H9 (cell line): Measurements from ENCODE around the gene CSHL1. TPM values are rescaled to one million over a fixed set of nuclear protein-coding genes. Genes with fewer than 3 reads are reported as not detected.

Experiments used
- DNase-seq: peaks from one replicate; pipeline ENCODE4 v3.0.0-alpha.2; 2017
- H2AFZ ChIP-seq: one replicate; pipeline ENCODE4 v1.6.1; 2013; ENCODE audit warnings: mild to moderate bottlenecking, low read length, control low read depth, moderate library complexity
- H2AK5ac ChIP-seq: 2 replicates; pipeline ENCODE4 v1.6.1; 2013; ENCODE audit warnings: low read length, control low read depth, mixed read lengths; ENCODE audit not compliant: insufficient read length
- H2BK120ac ChIP-seq: one replicate; pipeline ENCODE4 v1.6.1; 2013; ENCODE audit warnings: low read depth, mild to moderate bottlenecking, low read length, control low read depth, inconsistent platforms; ENCODE audit not compliant: poor library complexity, severe bottlenecking
- H2BK12ac ChIP-seq: 2 replicates; pipeline ENCODE4 v1.6.1; 2013; ENCODE audit warnings: low read length, control low read depth, mixed read lengths, low read depth; ENCODE audit not compliant: insufficient read length
- H2BK15ac ChIP-seq: 2 replicates; pipeline ENCODE4 v1.6.1; 2013; ENCODE audit warnings: low read depth, low read length, control low read depth
- H2BK20ac ChIP-seq: one replicate; pipeline ENCODE4 v1.6.1; 2013; ENCODE audit warnings: low read depth, mild to moderate bottlenecking, low read length, control low read depth, inconsistent platforms; ENCODE audit not compliant: poor library complexity, severe bottlenecking
- H2BK5ac ChIP-seq: 2 replicates; pipeline ENCODE4 v1.6.1; 2013; ENCODE audit warnings: low read length, control low read depth, mixed read lengths; ENCODE audit not compliant: insufficient read length
- H3K14ac ChIP-seq: 2 replicates; pipeline ENCODE4 v1.6.1; 2013; ENCODE audit warnings: low read length, control low read depth; ENCODE audit not compliant: insufficient read depth
- H3K18ac ChIP-seq: 2 replicates; pipeline ENCODE4 v1.6.1; 2013; ENCODE audit warnings: low read depth, mild to moderate bottlenecking, mixed read lengths, low read length, control low read depth; ENCODE audit not compliant: insufficient read length
- H3K23ac ChIP-seq: 2 replicates; pipeline ENCODE4 v1.6.1; 2013; ENCODE audit warnings: low read length, control low read depth, mixed read lengths, low read depth; ENCODE audit not compliant: insufficient read length
- H3K23me2 ChIP-seq: 2 replicates; pipeline ENCODE4 v1.6.1; 2013; ENCODE audit warnings: low read depth, mild to moderate bottlenecking, mixed read lengths, low read length, control low read depth; ENCODE audit not compliant: insufficient read length, poor library complexity, severe bottlenecking
- H3K27ac ChIP-seq: 2 replicates; pipeline ENCODE4 v1.5.1; 2013; ENCODE audit warnings: low read length, control low read depth, mixed read lengths, low read depth; ENCODE audit not compliant: insufficient read length
- H3K27me3 ChIP-seq: 2 replicates; pipeline ENCODE4 v1.6.1; 2013; ENCODE audit warnings: low read length, control low read depth, inconsistent platforms; ENCODE audit not compliant: insufficient read depth
- H3K4ac ChIP-seq: 2 replicates; pipeline ENCODE4 v1.6.1; 2013; ENCODE audit warnings: low read depth, mild to moderate bottlenecking, control low read depth, inconsistent platforms, low read length, moderate library complexity
- H3K4me1 ChIP-seq: 2 replicates; pipeline ENCODE4 v1.6.1; 2013; ENCODE audit warnings: low read length, control low read depth, inconsistent platforms; ENCODE audit not compliant: insufficient read depth
- H3K4me2 ChIP-seq: 2 replicates; pipeline ENCODE4 v1.6.1; 2013; ENCODE audit warnings: low read length, control low read depth, mixed read lengths; ENCODE audit not compliant: insufficient read length, insufficient read depth
- H3K56ac ChIP-seq: 2 replicates; pipeline ENCODE4 v1.6.1; 2013; ENCODE audit warnings: low read depth, mild to moderate bottlenecking, mixed read lengths, low read length, control low read depth; ENCODE audit not compliant: insufficient read length
- H3K79me1 ChIP-seq: 2 replicates; pipeline ENCODE4 v1.6.1; 2013; ENCODE audit warnings: low read depth, mild to moderate bottlenecking, moderate library complexity, low read length, control low read depth, inconsistent platforms; ENCODE audit not compliant: insufficient read depth, poor library complexity, severe bottlenecking
- H3K79me2 ChIP-seq: 2 replicates; pipeline ENCODE4 v1.6.1; 2013; ENCODE audit warnings: low read length, control low read depth, inconsistent platforms; ENCODE audit not compliant: insufficient read depth
- H3K9ac ChIP-seq: 2 replicates; pipeline ENCODE4 v1.6.1; 2013; ENCODE audit warnings: low read length, control low read depth, mixed read lengths; ENCODE audit not compliant: insufficient read length; ENCODE audit errors: extremely low read depth
- H3K9me3 ChIP-seq: one replicate; pipeline ENCODE4 v1.6.1; 2013; ENCODE audit warnings: low read depth, low read length, inconsistent platforms; ENCODE audit not compliant: control insufficient read depth
- H3T11ph ChIP-seq: one replicate; pipeline ENCODE4 v1.6.1; 2013; ENCODE audit warnings: mild to moderate bottlenecking, low read length, control low read depth, inconsistent platforms
- H4K20me1 ChIP-seq: one replicate; pipeline ENCODE4 v1.6.1; 2013; ENCODE audit not compliant: control insufficient read depth, insufficient read length, insufficient read depth
- H4K5ac ChIP-seq: 2 replicates; pipeline ENCODE4 v1.6.1; 2013; ENCODE audit warnings: low read depth, mild to moderate bottlenecking, mixed read lengths, low read length, control low read depth; ENCODE audit not compliant: insufficient read length
- H4K8ac ChIP-seq: replicated peaks from 2 replicates; pipeline ENCODE4 v1.6.1; 2013; ENCODE audit warnings: low read length, control low read depth, mixed read lengths, low read depth; ENCODE audit not compliant: insufficient read length
- H4K91ac ChIP-seq: 2 replicates; pipeline ENCODE4 v1.6.1; 2013; ENCODE audit warnings: low read depth, mild to moderate bottlenecking, moderate library complexity, mixed read lengths, low read length, control low read depth; ENCODE audit not compliant: insufficient read length
- H3K27ac Mint-ChIP-seq, 3 experiments: 2 replicates in 2 of 3; 3 replicates in 1 of 3; pipeline ENCODE4 v1.8.0; 2020 to 2021; ENCODE audit warnings: mixed read lengths in 3 of 3, mild to moderate bottlenecking in 1 of 3, moderate library complexity in 1 of 3
- H3K27me3 Mint-ChIP-seq: 2 replicates; pipeline ENCODE4 v1.8.0; 2021; ENCODE audit warnings: low read depth, mild to moderate bottlenecking, moderate library complexity, mixed read lengths
- H3K36me3 Mint-ChIP-seq, 3 experiments: 2 replicates in 2 of 3; 3 replicates in 1 of 3; pipeline ENCODE4 v1.8.0; 2020 to 2021; ENCODE audit warnings: low read depth in 3 of 3, mixed read lengths in 3 of 3; ENCODE audit not compliant: insufficient read depth in 1 of 3
- H3K4me1 Mint-ChIP-seq, 2 experiments: 2 replicates each; pipeline ENCODE4 v1.8.0; 2020; ENCODE audit warnings: mixed read lengths in 2 of 2
- H3K4me3 Mint-ChIP-seq, 2 experiments: 2 replicates in 1 of 2; 3 replicates in 1 of 2; pipeline ENCODE4 v1.8.0; 2020 to 2021; ENCODE audit warnings: mild to moderate bottlenecking in 2 of 2, mixed read lengths in 2 of 2, moderate library complexity in 1 of 2
- H3K9me3 Mint-ChIP-seq, 2 experiments: 2 replicates in 1 of 2; 3 replicates in 1 of 2; pipeline ENCODE4 v1.8.0; 2020; ENCODE audit warnings: mild to moderate bottlenecking in 2 of 2, mixed read lengths in 2 of 2, moderate library complexity in 1 of 2
- CTCF ChIP-seq: fragments of 200-600 bp; sonication (generic); conservative IDR thresholded peaks from 3 replicates; pipeline ENCODE4 v1.8.0; 2021; ENCODE audit warnings: antibody characterized with exemption, mild to moderate bottlenecking
- whole genome bisulfite sequencing: extraction: QIAGEN DNeasy Blood & Tissue Kit; methylation state at CpG from one replicate; pipeline ENCODE4 v1.1.7; 2013; ENCODE audit warnings: missing lambda C conversion rate, low lambda C conversion rate, mixed read lengths; ENCODE audit not compliant: insufficient read length; ENCODE audit errors: extremely low coverage; 5-methylcytosine and 5-hydroxymethylcytosine counted together
- total RNA-seq: library from RNA; stranded (reverse); gene quantifications from 2 replicates; pipeline ENCODE4 v1.2.1, GENCODE V29; 2021

The CSHL1 gene
- total RNA-seq, 1 experiment from 2014 or later = not detected

GRCh38 chr17:63941162-63941561 lies 30.1 kb upstream of the CSHL1 start:
- no peak overlapping the region for H3K4ac ChIP-seq
- H2BK120ac ChIP-seq = no peak overlapping the region
- H3K23ac ChIP-seq = no peak overlapping the region
- peaks cover 3% of the 10 kb centered on the region for H3K27me3 Mint-ChIP-seq
- H2BK20ac ChIP-seq = no peak overlapping the region
- H3K79me2 ChIP-seq = no peaks in the 10 kb centered on the region
- no peaks in the 10 kb centered on the region for H3K23me2 ChIP-seq
- H3K9me3 ChIP-seq = no peaks in the 10 kb centered on the region
- H3T11ph ChIP-seq = no peak overlapping the region
- no peak overlapping the region for H3K27ac ChIP-seq
- no peak for TF ChIP-seq CTCF
- no peak overlapping the region for H3K56ac ChIP-seq
- no peaks in the 10 kb centered on the region for H3K9me3 Mint-ChIP-seq
- no peak overlapping the region for H3K18ac ChIP-seq
- H3K36me3 Mint-ChIP-seq = peaks cover 9 to 26% (median 11%) of the 10 kb centered on the region in 3 experiments; a peak in 6 of 7 replicates
- no peak overlapping the region for H3K4me2 ChIP-seq
- no peak for DNase-seq
- H3K4me3 Mint-ChIP-seq = no peak overlapping the region
- H2BK12ac ChIP-seq = no peak overlapping the region
- no peak overlapping the region for H4K91ac ChIP-seq
- H2BK15ac ChIP-seq = no peak overlapping the region
- H3K79me1 ChIP-seq = no peaks in the 10 kb centered on the region
- no peak overlapping the region for H3K9ac ChIP-seq
- no peak overlapping the region for H2AK5ac ChIP-seq
- no peak overlapping the region for H2AFZ ChIP-seq
- no peaks in the 10 kb centered on the region for H3K4me1 ChIP-seq
- no peak overlapping the region for H2BK5ac ChIP-seq
- H3K27me3 ChIP-seq = no peaks in the 10 kb centered on the region
- no peak overlapping the region for H4K8ac ChIP-seq
- no peak overlapping the region; the same call in 1 of the 2 replicates for H3K14ac ChIP-seq
- no peaks in the 10 kb centered on the region for H4K20me1 ChIP-seq
- WGBS = no CpG with 5 or more reads among the region's 12 CpGs
- no peak overlapping the region for H3K27ac Mint-ChIP-seq
- H3K4me1 Mint-ChIP-seq = peaks cover 6 to 20% of the 10 kb centered on the region in 2 experiments
- no peak overlapping the region for H4K5ac ChIP-seq
